Measurements from ENCODE around the gene ZNF837.

- TF ChIP-seq, protein P1, sequence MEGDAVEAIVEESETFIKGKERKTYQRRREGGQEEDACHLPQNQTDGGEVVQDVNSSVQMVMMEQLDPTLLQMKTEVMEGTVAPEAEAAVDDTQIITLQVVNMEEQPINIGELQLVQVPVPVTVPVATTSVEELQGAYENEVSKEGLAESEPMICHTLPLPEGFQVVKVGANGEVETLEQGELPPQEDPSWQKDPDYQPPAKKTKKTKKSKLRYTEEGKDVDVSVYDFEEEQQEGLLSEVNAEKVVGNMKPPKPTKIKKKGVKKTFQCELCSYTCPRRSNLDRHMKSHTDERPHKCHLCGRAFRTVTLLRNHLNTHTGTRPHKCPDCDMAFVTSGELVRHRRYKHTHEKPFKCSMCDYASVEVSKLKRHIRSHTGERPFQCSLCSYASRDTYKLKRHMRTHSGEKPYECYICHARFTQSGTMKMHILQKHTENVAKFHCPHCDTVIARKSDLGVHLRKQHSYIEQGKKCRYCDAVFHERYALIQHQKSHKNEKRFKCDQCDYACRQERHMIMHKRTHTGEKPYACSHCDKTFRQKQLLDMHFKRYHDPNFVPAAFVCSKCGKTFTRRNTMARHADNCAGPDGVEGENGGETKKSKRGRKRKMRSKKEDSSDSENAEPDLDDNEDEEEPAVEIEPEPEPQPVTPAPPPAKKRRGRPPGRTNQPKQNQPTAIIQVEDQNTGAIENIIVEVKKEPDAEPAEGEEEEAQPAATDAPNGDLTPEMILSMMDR (IDR thresholded peaks at IDR 0.05) = no peak
- no peak for TF ChIP-seq EP300 (IDR thresholded peaks at IDR 0.05)
- TF ChIP-seq POLR2AphosphoS5 (IDR thresholded peaks at IDR 0.05) = no peak
Observed at GRCh38 chr19:58364146-58364545, 16.7 kb downstream of the ZNF837 start.

Data from esophagus muscularis mucosa (tissue), 4 donors.